K562 (cell line): ENCODE data around the gene KLK2. TPM values are rescaled to one million over a fixed set of nuclear protein-coding genes. Genes with fewer than 3 reads are reported as not detected.

ENCODE experiments used
- CREM ChIP-seq: IDR thresholded peaks from 2 replicates; pipeline ENCODE4 v1.6.1; 2014; ENCODE audit warnings: antibody characterized with exemption, low read depth
- EZH2 ChIP-seq: IDR thresholded peaks from 2 replicates; pipeline ENCODE4 v1.6.1; 2012; ENCODE audit warnings: low read depth, mild to moderate bottlenecking, inconsistent platforms, low read length, borderline replicate concordance
- HDAC2 ChIP-seq: fragments of 450-650 bp; IDR thresholded peaks from 2 replicates; pipeline ENCODE4 v1.6.1; 2016; ENCODE audit warnings: mild to moderate bottlenecking
- KHSRP ChIP-seq: fragments of 450-650 bp; IDR thresholded peaks from 2 replicates; pipeline ENCODE4 v1.6.1; 2017
- NR2F6 ChIP-seq: fragments of 450-650 bp; formaldehyde crosslinking; IDR thresholded peaks from 2 replicates; pipeline ENCODE4 v1.4.0; 2020; ENCODE audit warnings: mild to moderate bottlenecking
- SOX6 ChIP-seq: fragments of 450-650 bp; IDR thresholded peaks from 2 replicates; pipeline ENCODE4 v1.6.1; 2014; ENCODE audit warnings: mild to moderate bottlenecking
- TEAD2 ChIP-seq: fragments of 450-650 bp; IDR thresholded peaks from 2 replicates; pipeline ENCODE4 v1.6.1; 2016; ENCODE audit warnings: missing genetic modification characterization, control low read depth, missing compliant biosample characterization
- ZFP30 ChIP-seq: fragments of 250-450 bp; sonication (Bioruptor Pico); IDR thresholded peaks from 2 replicates; pipeline ENCODE4 v1.8.0; 2022; ENCODE audit warnings: moderate library complexity, mild to moderate bottlenecking, inconsistent platforms, borderline replicate concordance
- ZNF174 ChIP-seq: fragments of 250-450 bp; sonication (Bioruptor Pico); IDR thresholded peaks from 2 replicates; pipeline ENCODE4 v1.4.0; 2020; ENCODE audit warnings: mild to moderate bottlenecking
- ZNF232 ChIP-seq: sonication (generic); formaldehyde crosslinking; IDR thresholded peaks from 2 replicates; pipeline ENCODE4 v1.8.0; 2022; ENCODE audit warnings: mild to moderate bottlenecking, missing genetic modification reagents
- ZNF444 ChIP-seq: fragments of 250-450 bp; sonication (Bioruptor Pico); IDR thresholded peaks from 2 replicates; pipeline ENCODE4 v1.4.0; 2020; ENCODE audit warnings: mild to moderate bottlenecking, moderate library complexity
- ZNF445 ChIP-seq: fragments of 250-450 bp; sonication (Bioruptor Pico); IDR thresholded peaks from 2 replicates; pipeline ENCODE4 v1.4.0; 2020; ENCODE audit warnings: low read depth, mild to moderate bottlenecking, moderate library complexity
- ZNF717 ChIP-seq: fragments of 250-450 bp; sonication (Bioruptor Pico); IDR thresholded peaks from 2 replicates; pipeline ENCODE4 v1.5.0; 2021
- polyA plus RNA-seq, 8 experiments: library from polyadenylated mRNA; depleted of rRNA in 4 of 8; stranded (reverse) in 5 of 8; unstranded in 3 of 8; fragments of >200 nt; fragmentation: Nextera tagmentation in 2 of 8; fragmentation: Illumina TruSeq in 1 of 8; extraction: Ambion mirVana in 2 of 8; extraction: Trizol in 1 of 8; gene quantifications; 2 replicates each; pipeline versions ENCODE4 v1.2.1 to v1.2.3, GENCODE V29; 2011 to 2014; ENCODE audit warnings: inconsistent platforms in 1 of 8, missing spikeins in 1 of 8
- total RNA-seq, 7 experiments: library from RNA; depleted of rRNA in 6 of 7; stranded (reverse); fragments of >200 nt in 6 of 7; fragmentation: Illumina TruSeq in 2 of 7; extraction: Trizol in 2 of 7; gene quantifications; 2 replicates each; pipeline versions ENCODE4 v1.2.1 to v1.2.3, GENCODE V29; 2011 to 2021; ENCODE audit warnings: low replicate concordance in 1 of 7
- TF ChIP-seq, protein P1 (sequence below): fragments of 200-800 bp; sonication (Bioruptor generic); IDR thresholded peaks from 2 replicates; pipeline ENCODE4 v1.6.1; 2017; ENCODE audit warnings: missing genetic modification characterization, missing compliant biosample characterization
- TF ChIP-seq, protein P2 (sequence below): fragments of 450-650 bp; conservative IDR thresholded peaks from 2 replicates; pipeline ENCODE4 v1.6.1; 2016; ENCODE audit warnings: missing genetic modification characterization, low read depth, mild to moderate bottlenecking, control low read depth, missing compliant biosample characterization
- TF ChIP-seq, protein P3 (sequence below): fragments of 450-650 bp; formaldehyde crosslinking; IDR thresholded peaks from 2 replicates; pipeline ENCODE4 v1.4.0; 2020; ENCODE audit warnings: mild to moderate bottlenecking, moderate library complexity
- TF ChIP-seq, protein P4 (sequence below): fragments of 150-350 bp; conservative IDR thresholded peaks from 2 replicates; pipeline ENCODE4 v1.6.1; 2014; ENCODE audit warnings: low read length
- TF ChIP-seq, protein P5 (sequence below): sonication (generic); formaldehyde crosslinking; IDR thresholded peaks from 2 replicates; pipeline ENCODE4 v1.8.0; 2023; ENCODE audit warnings: mild to moderate bottlenecking, missing genetic modification reagents

The KLK2 gene
- total and polyA plus RNA-seq, 9 of the 15 experiments (the other 6 are each of a cell fraction or from before 2014, with no cell fraction given), result 0.11 to 0.47 (median 0.23) TPM; not detected in 1

DNA sequence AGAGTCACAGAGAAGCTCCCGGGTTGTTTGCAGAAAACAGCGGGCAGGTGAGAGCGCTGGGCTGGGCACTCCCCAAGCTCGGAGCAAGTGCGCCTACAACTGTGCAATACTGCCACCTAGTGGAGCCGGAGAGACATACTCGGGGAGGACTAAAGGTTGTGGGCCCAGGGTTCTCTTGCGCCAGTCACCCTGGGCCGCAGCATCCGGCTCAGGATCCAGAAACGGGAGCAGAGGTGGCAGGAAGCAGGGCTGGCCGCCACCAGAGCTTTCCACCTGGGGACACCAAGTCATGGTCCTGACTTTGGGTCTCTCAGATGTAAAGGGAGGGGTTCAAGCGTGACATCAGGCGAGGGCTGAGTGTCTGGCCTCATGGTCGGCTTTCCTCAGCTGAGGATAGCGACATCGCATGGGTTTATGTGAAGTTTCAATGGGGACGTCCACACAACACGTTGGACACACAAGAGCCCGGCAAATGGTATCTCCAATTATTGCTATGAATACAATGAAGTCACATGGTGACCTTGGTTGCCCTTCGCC is 49.1 kb downstream of the KLK2 start (continued):
- TF ChIP-seq, protein P1, sequence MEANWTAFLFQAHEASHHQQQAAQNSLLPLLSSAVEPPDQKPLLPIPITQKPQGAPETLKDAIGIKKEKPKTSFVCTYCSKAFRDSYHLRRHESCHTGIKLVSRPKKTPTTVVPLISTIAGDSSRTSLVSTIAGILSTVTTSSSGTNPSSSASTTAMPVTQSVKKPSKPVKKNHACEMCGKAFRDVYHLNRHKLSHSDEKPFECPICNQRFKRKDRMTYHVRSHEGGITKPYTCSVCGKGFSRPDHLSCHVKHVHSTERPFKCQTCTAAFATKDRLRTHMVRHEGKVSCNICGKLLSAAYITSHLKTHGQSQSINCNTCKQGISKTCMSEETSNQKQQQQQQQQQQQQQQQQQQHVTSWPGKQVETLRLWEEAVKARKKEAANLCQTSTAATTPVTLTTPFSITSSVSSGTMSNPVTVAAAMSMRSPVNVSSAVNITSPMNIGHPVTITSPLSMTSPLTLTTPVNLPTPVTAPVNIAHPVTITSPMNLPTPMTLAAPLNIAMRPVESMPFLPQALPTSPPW (CRISPR knock-in tag), result no peak
- no peak for TF ChIP-seq NR2F6
- TF ChIP-seq ZNF717 (CRISPR knock-in tag), result no peak
- no peak for TF ChIP-seq SOX6
- no peak for TF ChIP-seq ZNF174 (CRISPR knock-in tag)
- no peak for TF ChIP-seq TEAD2 (tag)
- TF ChIP-seq CREM, result 0 out of 2 replicates have a peak, but pooled peaks have one; percentile 17
- TF ChIP-seq ZNF445 (CRISPR knock-in tag), result no peak
- no peak for TF ChIP-seq KHSRP
- TF ChIP-seq ZNF444 (CRISPR knock-in tag), result no peak
- TF ChIP-seq, protein P2, sequence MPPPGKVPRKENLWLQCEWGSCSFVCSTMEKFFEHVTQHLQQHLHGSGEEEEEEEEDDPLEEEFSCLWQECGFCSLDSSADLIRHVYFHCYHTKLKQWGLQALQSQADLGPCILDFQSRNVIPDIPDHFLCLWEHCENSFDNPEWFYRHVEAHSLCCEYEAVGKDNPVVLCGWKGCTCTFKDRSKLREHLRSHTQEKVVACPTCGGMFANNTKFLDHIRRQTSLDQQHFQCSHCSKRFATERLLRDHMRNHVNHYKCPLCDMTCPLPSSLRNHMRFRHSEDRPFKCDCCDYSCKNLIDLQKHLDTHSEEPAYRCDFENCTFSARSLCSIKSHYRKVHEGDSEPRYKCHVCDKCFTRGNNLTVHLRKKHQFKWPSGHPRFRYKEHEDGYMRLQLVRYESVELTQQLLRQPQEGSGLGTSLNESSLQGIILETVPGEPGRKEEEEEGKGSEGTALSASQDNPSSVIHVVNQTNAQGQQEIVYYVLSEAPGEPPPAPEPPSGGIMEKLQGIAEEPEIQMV (tag), result no peak
- no peak for TF ChIP-seq ZNF232 (CRISPR knock-in tag)
- no peak for TF ChIP-seq ZFP30 (CRISPR knock-in tag)
- TF ChIP-seq, protein P3, sequence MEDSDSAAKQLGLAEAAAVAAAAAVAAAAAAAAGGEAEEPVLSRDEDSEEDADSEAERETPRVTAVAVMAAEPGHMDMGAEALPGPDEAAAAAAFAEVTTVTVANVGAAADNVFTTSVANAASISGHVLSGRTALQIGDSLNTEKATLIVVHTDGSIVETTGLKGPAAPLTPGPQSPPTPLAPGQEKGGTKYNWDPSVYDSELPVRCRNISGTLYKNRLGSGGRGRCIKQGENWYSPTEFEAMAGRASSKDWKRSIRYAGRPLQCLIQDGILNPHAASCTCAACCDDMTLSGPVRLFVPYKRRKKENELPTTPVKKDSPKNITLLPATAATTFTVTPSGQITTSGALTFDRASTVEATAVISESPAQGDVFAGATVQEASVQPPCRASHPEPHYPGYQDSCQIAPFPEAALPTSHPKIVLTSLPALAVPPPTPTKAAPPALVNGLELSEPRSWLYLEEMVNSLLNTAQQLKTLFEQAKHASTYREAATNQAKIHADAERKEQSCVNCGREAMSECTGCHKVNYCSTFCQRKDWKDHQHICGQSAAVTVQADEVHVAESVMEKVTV (CRISPR knock-in tag), result peak; percentile 78
- TF ChIP-seq, protein P4, sequence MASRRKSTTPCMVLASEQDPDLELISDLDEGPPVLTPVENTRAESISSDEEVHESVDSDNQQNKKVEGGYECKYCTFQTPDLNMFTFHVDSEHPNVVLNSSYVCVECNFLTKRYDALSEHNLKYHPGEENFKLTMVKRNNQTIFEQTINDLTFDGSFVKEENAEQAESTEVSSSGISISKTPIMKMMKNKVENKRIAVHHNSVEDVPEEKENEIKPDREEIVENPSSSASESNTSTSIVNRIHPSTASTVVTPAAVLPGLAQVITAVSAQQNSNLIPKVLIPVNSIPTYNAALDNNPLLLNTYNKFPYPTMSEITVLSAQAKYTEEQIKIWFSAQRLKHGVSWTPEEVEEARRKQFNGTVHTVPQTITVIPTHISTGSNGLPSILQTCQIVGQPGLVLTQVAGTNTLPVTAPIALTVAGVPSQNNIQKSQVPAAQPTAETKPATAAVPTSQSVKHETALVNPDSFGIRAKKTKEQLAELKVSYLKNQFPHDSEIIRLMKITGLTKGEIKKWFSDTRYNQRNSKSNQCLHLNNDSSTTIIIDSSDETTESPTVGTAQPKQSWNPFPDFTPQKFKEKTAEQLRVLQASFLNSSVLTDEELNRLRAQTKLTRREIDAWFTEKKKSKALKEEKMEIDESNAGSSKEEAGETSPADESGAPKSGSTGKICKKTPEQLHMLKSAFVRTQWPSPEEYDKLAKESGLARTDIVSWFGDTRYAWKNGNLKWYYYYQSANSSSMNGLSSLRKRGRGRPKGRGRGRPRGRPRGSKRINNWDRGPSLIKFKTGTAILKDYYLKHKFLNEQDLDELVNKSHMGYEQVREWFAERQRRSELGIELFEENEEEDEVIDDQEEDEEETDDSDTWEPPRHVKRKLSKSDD, result no peak
- TF ChIP-seq, protein P5, sequence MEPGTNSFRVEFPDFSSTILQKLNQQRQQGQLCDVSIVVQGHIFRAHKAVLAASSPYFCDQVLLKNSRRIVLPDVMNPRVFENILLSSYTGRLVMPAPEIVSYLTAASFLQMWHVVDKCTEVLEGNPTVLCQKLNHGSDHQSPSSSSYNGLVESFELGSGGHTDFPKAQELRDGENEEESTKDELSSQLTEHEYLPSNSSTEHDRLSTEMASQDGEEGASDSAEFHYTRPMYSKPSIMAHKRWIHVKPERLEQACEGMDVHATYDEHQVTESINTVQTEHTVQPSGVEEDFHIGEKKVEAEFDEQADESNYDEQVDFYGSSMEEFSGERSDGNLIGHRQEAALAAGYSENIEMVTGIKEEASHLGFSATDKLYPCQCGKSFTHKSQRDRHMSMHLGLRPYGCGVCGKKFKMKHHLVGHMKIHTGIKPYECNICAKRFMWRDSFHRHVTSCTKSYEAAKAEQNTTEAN (CRISPR knock-in tag), result no peak
- TF ChIP-seq EZH2, result no peak
- TF ChIP-seq HDAC2, result no peak
